Transverse colon (tissue), 4 donors: ENCODE measurements around the gene MAIP1. TPM values are rescaled to one million over a fixed set of nuclear protein-coding genes. Genes with fewer than 3 reads are reported as not detected.

Experiments
- DNase-seq: peaks from one replicate; pipeline ENCODE4 v3.0.0-alpha.2; 2019
- H3K27ac ChIP-seq, 4 donors: fragments of 200-600 bp; sonication (generic); 2 replicates each; pipeline ENCODE4 v1.5.1; 2016 to 2018; ENCODE audit warnings: inconsistent platforms in 4 of 4
- H3K27me3 ChIP-seq: fragments of 200-600 bp; sonication (generic); 2 replicates; pipeline ENCODE4 v1.5.1; 2017; ENCODE audit warnings: inconsistent platforms
- H3K36me3 ChIP-seq, 4 donors: fragments of 200-600 bp; sonication (generic); 2 replicates each; pipeline ENCODE4 v1.5.1; 2017 to 2019; ENCODE audit warnings: inconsistent platforms in 4 of 4
- H3K4me1 ChIP-seq, 4 donors: fragments of 200-600 bp; sonication (generic); 2 replicates each; pipeline ENCODE4 v1.5.1; 2017 to 2020; ENCODE audit warnings: inconsistent platforms in 4 of 4
- H3K4me3 ChIP-seq, 4 donors: fragments of 200-600 bp; sonication (generic); 1 replicate in 1 of 4; 2 replicates in 3 of 4; pipeline versions ENCODE4 v1.5.1 to v1.6.1; 2017 to 2019; ENCODE audit warnings: inconsistent platforms in 4 of 4
- H3K9me3 ChIP-seq, 2 donors: fragments of 200-600 bp; sonication (generic); 2 replicates each; pipeline ENCODE4 v1.5.1; 2017 to 2019; ENCODE audit warnings: inconsistent platforms in 2 of 2
- EP300 ChIP-seq: sonication (generic); formaldehyde crosslinking; IDR thresholded peaks from one replicate; pipeline ENCODE4 v1.6.1; 2017; ENCODE audit warnings: antibody characterized with exemption, low read depth
- POLR2A ChIP-seq: fragments of 450-650 bp; IDR thresholded peaks from one replicate; pipeline ENCODE4 v1.6.1; 2016; ENCODE audit warnings: antibody characterized with exemption, mild to moderate bottlenecking, moderate library complexity
- POLR2AphosphoS5 ChIP-seq, 3 donors: sonication (generic); formaldehyde crosslinking; IDR thresholded peaks; one replicate each; pipeline ENCODE4 v1.6.1; 2016; ENCODE audit warnings: antibody characterized with exemption in 3 of 3
- WGBS, 2 donors: methylation state at CpG; one replicate each; pipeline ENCODE4 v1.1.5; 2018; ENCODE audit warnings: low coverage in 1 of 2; 5-methylcytosine and 5-hydroxymethylcytosine counted together
- in situ Hi-C, 4 donors: fragments of 200-750 bp; cut with MboI; loops; one replicate each; pipeline versions ENCODE4 v1.15.0 to v1.15.1; 2017; ENCODE audit warnings: low sequenced_read_pairs in 3 of 4, low pct_ligation_motif_present in 1 of 4, low pct_unique_long_range_greater_than_20kb in 1 of 4
- intact Hi-C: fragments of 100-400 bp; cut with DNase I; formaldehyde crosslinking; loops from one replicate; pipeline ENCODE4 v1.15.1; 2023; ENCODE audit warnings: low total_unique reads
- total RNA-seq, 4 donors: library from RNA; depleted of rRNA; stranded (reverse); fragments of >200 nt; gene quantifications; one replicate each; pipeline ENCODE4 v1.1.0, GENCODE V29; 2016
- TF ChIP-seq, protein P1 (sequence below), 5 experiments: fragments of 200-600 bp in 3 of 5; fragments of 450-650 bp in 2 of 5; sonication (generic) in 3 of 5; IDR thresholded peaks; 1 replicate in 2 of 5; 2 replicates in 3 of 5; pipeline ENCODE4 v1.5.1; 2016 to 2017; ENCODE audit warnings: antibody characterized with exemption in 5 of 5, inconsistent platforms in 3 of 5, mild to moderate bottlenecking in 2 of 5, moderate library complexity in 1 of 5

The MAIP1 gene
- total RNA-seq, 4 donors from 2014 or later, result 19.1 to 104 (median 33.2) TPM

DNA sequence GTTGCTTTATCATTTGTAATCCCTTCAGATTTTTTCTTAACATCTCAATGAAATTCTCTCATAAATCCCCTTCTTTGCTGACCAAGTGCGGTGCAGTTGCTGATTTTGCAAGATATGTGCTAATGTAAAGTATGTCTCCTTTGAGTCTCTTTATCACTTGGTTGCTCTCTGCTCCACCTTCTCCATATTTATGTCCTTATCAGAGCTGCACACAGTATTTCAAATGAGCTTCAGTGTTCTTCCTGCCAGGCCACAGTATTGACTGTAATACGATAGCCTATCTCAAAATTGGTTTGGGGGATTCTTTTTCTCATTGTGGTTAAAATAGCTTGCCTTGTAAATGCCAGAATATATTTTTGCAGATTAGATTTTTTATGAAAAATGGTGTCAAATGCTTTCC, 32.2 kb downstream of the MAIP1 start:
- no peaks in the 10 kb centered on the region for H3K36me3 ChIP-seq
- H3K27me3 ChIP-seq, result no peaks in the 10 kb centered on the region
- peaks cover 0 to 5% (median 2%) of the 10 kb centered on the region in 4 donors for H3K4me1 ChIP-seq
- H3K9me3 ChIP-seq, result no peaks in the 10 kb centered on the region
- no peak overlapping the region for H3K27ac ChIP-seq
- TF ChIP-seq EP300 (no peak), POLR2AphosphoS5 (IDR thresholded peaks at IDR 0.05) (no peak), POLR2A (no peak)
- TF ChIP-seq, protein P1, sequence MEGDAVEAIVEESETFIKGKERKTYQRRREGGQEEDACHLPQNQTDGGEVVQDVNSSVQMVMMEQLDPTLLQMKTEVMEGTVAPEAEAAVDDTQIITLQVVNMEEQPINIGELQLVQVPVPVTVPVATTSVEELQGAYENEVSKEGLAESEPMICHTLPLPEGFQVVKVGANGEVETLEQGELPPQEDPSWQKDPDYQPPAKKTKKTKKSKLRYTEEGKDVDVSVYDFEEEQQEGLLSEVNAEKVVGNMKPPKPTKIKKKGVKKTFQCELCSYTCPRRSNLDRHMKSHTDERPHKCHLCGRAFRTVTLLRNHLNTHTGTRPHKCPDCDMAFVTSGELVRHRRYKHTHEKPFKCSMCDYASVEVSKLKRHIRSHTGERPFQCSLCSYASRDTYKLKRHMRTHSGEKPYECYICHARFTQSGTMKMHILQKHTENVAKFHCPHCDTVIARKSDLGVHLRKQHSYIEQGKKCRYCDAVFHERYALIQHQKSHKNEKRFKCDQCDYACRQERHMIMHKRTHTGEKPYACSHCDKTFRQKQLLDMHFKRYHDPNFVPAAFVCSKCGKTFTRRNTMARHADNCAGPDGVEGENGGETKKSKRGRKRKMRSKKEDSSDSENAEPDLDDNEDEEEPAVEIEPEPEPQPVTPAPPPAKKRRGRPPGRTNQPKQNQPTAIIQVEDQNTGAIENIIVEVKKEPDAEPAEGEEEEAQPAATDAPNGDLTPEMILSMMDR (IDR thresholded peaks at IDR 0.05), result no peak
- intact Hi-C loops (no loop called here), in situ Hi-C loops (loop anchor here in 3 of 4 donors (10.0 to 25.0 kb wide), 3 partner anchors 300 to 325 kb away; partner anchors contain the start of gene SPATS2L (in 1 of the 3))
- no peak for DNase-seq
- WGBS, 2 donors, result 75 to 93% methylated on average over 1 to 2 of the region's 2 CpGs
- no peak overlapping the region for H3K4me3 ChIP-seq

DNA sequence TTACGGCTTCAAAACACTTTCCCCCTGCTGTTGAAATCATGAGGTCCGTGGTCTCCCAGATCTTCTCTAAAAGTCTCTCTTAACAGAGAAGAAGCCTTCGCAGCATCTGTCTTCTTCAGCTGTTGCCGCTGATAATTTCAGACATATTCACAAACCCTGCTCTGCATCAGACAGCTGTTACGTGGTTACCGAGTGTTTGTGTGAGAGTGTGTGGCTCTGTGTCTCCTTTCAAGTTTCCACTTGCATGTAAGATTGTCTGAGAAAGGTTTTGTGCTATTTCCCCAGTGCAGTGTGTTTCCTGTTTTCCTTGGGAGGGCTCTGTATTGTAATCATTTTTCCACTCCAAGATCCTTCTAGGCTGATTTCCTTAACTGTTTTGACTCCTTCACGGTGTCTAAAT, 32.8 kb downstream of the MAIP1 start:
- no peaks in the 10 kb centered on the region for H3K36me3 ChIP-seq
- no peaks in the 10 kb centered on the region for H3K27me3 ChIP-seq
- 44 to 45% methylated on average over 4 to 7 of the region's 7 CpGs for WGBS, 2 donors
- H3K4me3 ChIP-seq, result no peak overlapping the region
- intact Hi-C loops, result no loop called here
- no peak for TF ChIP-seq POLR2AphosphoS5 (IDR thresholded peaks at IDR 0.05)
- DNase-seq, result no peak
- no peak overlapping the region for H3K27ac ChIP-seq
- in situ Hi-C loops, result loop anchor here in 3 of 4 donors (10.0 to 25.0 kb wide), 3 partner anchors 299 to 324 kb away; partner anchors contain the start of gene SPATS2L (in 1 of the 3)
- peaks cover 0 to 5% (median 2%) of the 10 kb centered on the region in 4 donors for H3K4me1 ChIP-seq
- H3K9me3 ChIP-seq, result no peaks in the 10 kb centered on the region

DNA sequence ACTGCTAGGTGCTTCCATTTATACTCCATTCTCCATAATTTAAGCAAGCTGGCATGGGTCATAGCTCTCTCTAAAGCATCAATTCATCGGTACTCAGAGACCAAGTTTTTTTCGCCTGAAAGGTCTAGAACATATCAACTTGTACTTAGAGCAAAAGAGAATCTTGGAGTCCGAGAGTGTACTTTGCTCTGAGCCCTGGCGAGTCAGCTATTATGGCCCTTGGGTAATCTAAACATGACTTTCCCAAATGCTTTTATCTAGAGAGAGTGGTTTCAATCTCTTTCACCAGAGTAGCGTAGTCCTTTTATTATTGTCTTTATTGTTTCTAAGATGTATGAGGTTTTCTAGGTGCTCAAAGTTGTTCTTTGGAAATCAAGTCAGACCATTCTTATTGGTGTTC, 34.4 kb downstream of the MAIP1 start:
- intact Hi-C loops, result no loop called here
- no peak overlapping the region for H3K4me3 ChIP-seq
- no peaks in the 10 kb centered on the region for H3K36me3 ChIP-seq
- peaks cover 0 to 5% (median 2%) of the 10 kb centered on the region in 4 donors for H3K4me1 ChIP-seq
- in situ Hi-C loops, result loop anchor here in 3 of 4 donors (10.0 to 25.0 kb wide), 3 partner anchors 297 to 322 kb away; partner anchors contain the start of gene SPATS2L (in 1 of the 3)
- peak; percentile 33 for DNase-seq
- no peak overlapping the region for H3K27ac ChIP-seq
- no peaks in the 10 kb centered on the region for H3K27me3 ChIP-seq
- WGBS, 2 donors, result 55 to 66% methylated on average over 2 to 5 of the region's 5 CpGs
- no peak for TF ChIP-seq EP300
- no peak for TF ChIP-seq POLR2A
- no peak for TF ChIP-seq POLR2AphosphoS5 (IDR thresholded peaks at IDR 0.05)
- TF ChIP-seq, protein P1 (IDR thresholded peaks at IDR 0.05), result no peak
- no peaks in the 10 kb centered on the region for H3K9me3 ChIP-seq

DNA sequence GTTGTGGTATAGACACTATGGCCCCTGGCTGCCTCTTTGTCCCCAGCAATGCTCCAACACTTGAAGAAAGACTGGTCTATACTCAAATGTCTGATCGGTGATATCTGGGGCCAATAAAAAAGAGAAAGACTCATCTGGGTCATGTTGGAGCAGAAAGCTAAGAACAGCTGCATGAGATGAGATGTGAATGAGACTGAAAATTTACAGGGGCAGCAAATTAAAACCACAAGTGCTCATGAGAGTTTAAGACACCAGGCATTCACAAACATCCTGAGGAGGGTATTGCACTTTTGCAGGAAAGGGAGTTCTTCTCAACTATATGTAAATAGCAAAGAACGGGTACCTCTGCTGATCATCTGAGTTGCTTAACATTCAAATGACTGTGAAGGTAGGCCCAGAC, 36.3 kb downstream of the MAIP1 start:
- intact Hi-C loops (no loop called here), in situ Hi-C loops (loop anchor here in 2 of 4 donors (25.0 kb wide), 2 partner anchors 296 to 321 kb away; partner anchors contain the start of gene SPATS2L (in 1 of the 2))
- no peak for TF ChIP-seq EP300
- TF ChIP-seq, protein P1 (IDR thresholded peaks at IDR 0.05), result no peak
- no peak for TF ChIP-seq POLR2AphosphoS5 (IDR thresholded peaks at IDR 0.05)
- DNase-seq, result no peak
- Histone ChIP-seq H3K4me1 (peaks cover 0 to 5% (median 2%) of the 10 kb centered on the region in 4 donors), H3K9me3 (no peaks in the 10 kb centered on the region), H3K27ac (no peak overlapping the region), H3K4me3 (no peak overlapping the region), H3K27me3 (no peaks in the 10 kb centered on the region), H3K36me3 (no peaks in the 10 kb centered on the region)
- WGBS, 2 donors, result 97% methylated on average over 2 of the region's 2 CpGs; no CpG with 5 or more reads in 1 of the 2 donors
